OCI-LY7 (cell line): ENCODE measurements around the gene SPECC1. TPM values are rescaled to one million over a fixed set of nuclear protein-coding genes. Genes with fewer than 3 reads are reported as not detected.

Source experiments
- BruUV-seq: library from RNA; stranded (reverse); fragments of 400-500 nt; replicated peaks from 2 replicates; lab custom pipeline; 2021; lab: Mats Ljungman, UMichigan
- CTCF ChIA-PET: fragments of 300-600 bp; sonication (Branson Sonifier 250); formaldehyde crosslinking; loops from one replicate; lab custom pipeline; 2022; ENCODE audit warnings: antibody characterized with exemption; ENCODE audit not compliant: unreplicated experiment; lab: Charles Lee
- POLR2A ChIA-PET: fragments of 300-600 bp; sonication (Branson Sonifier 250); formaldehyde crosslinking; loops from one replicate; lab custom pipeline; 2022; ENCODE audit warnings: antibody characterized with exemption; lab: Charles Lee
- DNase-seq: peaks from one replicate; pipeline ENCODE4 v3.0.0-alpha.2; 2015; ENCODE audit warnings: low spot score
- H2AFZ ChIP-seq: fragments of 200-600 bp; sonication (generic), shearing (Covaris generic); 2 replicates; pipeline ENCODE4 v1.6.1; 2014; ENCODE audit warnings: mild to moderate bottlenecking, antibody characterized with exemption, low read length, moderate library complexity
- H3K27ac ChIP-seq: fragments of 200-600 bp; sonication (generic); 2 replicates; pipeline ENCODE4 v1.5.1; 2014; ENCODE audit warnings: mixed run types, low read depth, mild to moderate bottlenecking, moderate library complexity, low read length, inconsistent platforms; ENCODE audit not compliant: poor library complexity, severe bottlenecking
- H3K36me3 ChIP-seq: fragments of 200-600 bp; sonication (generic); 2 replicates; pipeline ENCODE4 v1.6.1; 2014; ENCODE audit warnings: mild to moderate bottlenecking, antibody characterized with exemption, low read length, moderate library complexity, mixed read lengths; ENCODE audit not compliant: insufficient read depth
- H3K4me1 ChIP-seq: fragments of 200-600 bp; sonication (generic); 2 replicates; pipeline ENCODE4 v1.5.1; 2014; ENCODE audit warnings: mild to moderate bottlenecking, low read length; ENCODE audit not compliant: insufficient read depth, poor library complexity, severe bottlenecking
- H3K4me2 ChIP-seq: fragments of 200-600 bp; sonication (generic); 2 replicates; pipeline ENCODE4 v1.6.1; 2014; ENCODE audit warnings: mild to moderate bottlenecking, low read length
- H3K4me3 ChIP-seq: fragments of 200-600 bp; sonication (generic); 2 replicates; pipeline ENCODE4 v1.5.1; 2014; ENCODE audit warnings: mild to moderate bottlenecking, low read depth, low read length; ENCODE audit not compliant: poor library complexity, severe bottlenecking
- H3K79me2 ChIP-seq: fragments of 200-600 bp; sonication (generic); 2 replicates; pipeline ENCODE4 v1.6.1; 2016; ENCODE audit warnings: low read depth, mild to moderate bottlenecking, low read length, moderate library complexity, mixed read lengths; ENCODE audit not compliant: insufficient read depth
- H3K9me2 ChIP-seq: fragments of 200-600 bp; sonication (generic); 2 replicates; pipeline ENCODE4 v1.6.1; 2016; ENCODE audit warnings: mild to moderate bottlenecking, low read length, mixed read lengths; ENCODE audit not compliant: insufficient read depth
- H3K9me3 ChIP-seq: fragments of 200-600 bp; sonication (generic); 2 replicates; pipeline ENCODE4 v1.6.1; 2014; ENCODE audit warnings: mild to moderate bottlenecking, mixed run types, low read length, mixed read lengths
- H4K20me1 ChIP-seq: fragments of 200-600 bp; sonication (generic); 2 replicates; pipeline ENCODE4 v1.6.1; 2014; ENCODE audit warnings: mild to moderate bottlenecking, antibody characterized with exemption, low read length, moderate library complexity, mixed read lengths; ENCODE audit not compliant: insufficient read depth
- EZH2phosphoT487 ChIP-seq: fragments of 200-600 bp; sonication (generic); IDR thresholded peaks from 2 replicates; pipeline ENCODE4 v1.6.1; 2018; ENCODE audit warnings: low read depth, borderline replicate concordance, mild to moderate bottlenecking, mixed run types, antibody characterized with exemption, low read length, moderate library complexity, mixed read lengths
- intact Hi-C: fragments of 100-400 bp; cut with micrococcal nuclease; formaldehyde crosslinking; loops from one replicate; pipeline ENCODE4 v1.10.0; 2022; ENCODE audit not compliant: unreplicated experiment
- total RNA-seq, 2 experiments: library from RNA; depleted of rRNA in 1 of 2; stranded (reverse); fragments of >200 nt in 1 of 2; shearing (Covaris generic) in 1 of 2; gene quantifications; 2 replicates each; pipeline ENCODE4 v1.2.3, GENCODE V29; 2014 to 2022
- TF ChIP-seq, protein P1 (sequence below): fragments of 200-600 bp; sonication (generic); conservative IDR thresholded peaks from 2 replicates; pipeline ENCODE4 v1.5.1; 2014; ENCODE audit warnings: mild to moderate bottlenecking, antibody characterized with exemption, low read length, moderate library complexity, mixed read lengths

The SPECC1 gene
- total RNA-seq, 2 experiments from 2014 or later: 0.47 to 2.8 TPM

GRCh38 chr17:20263595-20263994 is 254.4 kb downstream of the SPECC1 start:
- no peak for DNase-seq
- no peaks in the 10 kb centered on the region for H4K20me1 ChIP-seq
- H3K79me2 ChIP-seq: no peaks in the 10 kb centered on the region
- H3K9me2 ChIP-seq: no peaks in the 10 kb centered on the region
- H2AFZ ChIP-seq: no peak overlapping the region
- ChIA-PET CTCF (no interaction called here), POLR2A (interaction anchor here (0.9 kb wide), 1 partner anchor 13 kb away, joined by 3 read pairs; no protein-coding TSS in a partner anchor)
- H3K27ac ChIP-seq: no peak overlapping the region
- no peak overlapping the region for H3K4me2 ChIP-seq
- H3K4me1 ChIP-seq: no peaks in the 10 kb centered on the region
- no peak for TF ChIP-seq EZH2phosphoT487
- TF ChIP-seq, protein P1, sequence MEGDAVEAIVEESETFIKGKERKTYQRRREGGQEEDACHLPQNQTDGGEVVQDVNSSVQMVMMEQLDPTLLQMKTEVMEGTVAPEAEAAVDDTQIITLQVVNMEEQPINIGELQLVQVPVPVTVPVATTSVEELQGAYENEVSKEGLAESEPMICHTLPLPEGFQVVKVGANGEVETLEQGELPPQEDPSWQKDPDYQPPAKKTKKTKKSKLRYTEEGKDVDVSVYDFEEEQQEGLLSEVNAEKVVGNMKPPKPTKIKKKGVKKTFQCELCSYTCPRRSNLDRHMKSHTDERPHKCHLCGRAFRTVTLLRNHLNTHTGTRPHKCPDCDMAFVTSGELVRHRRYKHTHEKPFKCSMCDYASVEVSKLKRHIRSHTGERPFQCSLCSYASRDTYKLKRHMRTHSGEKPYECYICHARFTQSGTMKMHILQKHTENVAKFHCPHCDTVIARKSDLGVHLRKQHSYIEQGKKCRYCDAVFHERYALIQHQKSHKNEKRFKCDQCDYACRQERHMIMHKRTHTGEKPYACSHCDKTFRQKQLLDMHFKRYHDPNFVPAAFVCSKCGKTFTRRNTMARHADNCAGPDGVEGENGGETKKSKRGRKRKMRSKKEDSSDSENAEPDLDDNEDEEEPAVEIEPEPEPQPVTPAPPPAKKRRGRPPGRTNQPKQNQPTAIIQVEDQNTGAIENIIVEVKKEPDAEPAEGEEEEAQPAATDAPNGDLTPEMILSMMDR: no peak
- intact Hi-C loops: no loop called here
- BruUV-seq: no TSS peak
- H3K4me3 ChIP-seq: no peak overlapping the region
- H3K36me3 ChIP-seq: no peaks in the 10 kb centered on the region
- H3K9me3 ChIP-seq: no peaks in the 10 kb centered on the region

GRCh38 chr17:20264996-20265395 is 255.8 kb downstream of the SPECC1 start:
- ChIA-PET POLR2A (interaction anchor here (0.7 kb wide), 1 partner anchor 14 kb away, joined by 8 read pairs; no protein-coding TSS in a partner anchor), CTCF (no interaction called here)
- Histone ChIP-seq H3K36me3 (no peaks in the 10 kb centered on the region), H3K79me2 (no peaks in the 10 kb centered on the region), H3K27ac (no peak overlapping the region), H3K9me2 (no peaks in the 10 kb centered on the region), H4K20me1 (no peaks in the 10 kb centered on the region), H2AFZ (no peak overlapping the region), H3K4me2 (no peak overlapping the region), H3K9me3 (no peaks in the 10 kb centered on the region), H3K4me1 (no peaks in the 10 kb centered on the region), H3K4me3 (no peak overlapping the region)
- no peak for DNase-seq
- no TSS peak for BruUV-seq
- intact Hi-C loops: no loop called here
- no peak for TF ChIP-seq EZH2phosphoT487

DNA sequence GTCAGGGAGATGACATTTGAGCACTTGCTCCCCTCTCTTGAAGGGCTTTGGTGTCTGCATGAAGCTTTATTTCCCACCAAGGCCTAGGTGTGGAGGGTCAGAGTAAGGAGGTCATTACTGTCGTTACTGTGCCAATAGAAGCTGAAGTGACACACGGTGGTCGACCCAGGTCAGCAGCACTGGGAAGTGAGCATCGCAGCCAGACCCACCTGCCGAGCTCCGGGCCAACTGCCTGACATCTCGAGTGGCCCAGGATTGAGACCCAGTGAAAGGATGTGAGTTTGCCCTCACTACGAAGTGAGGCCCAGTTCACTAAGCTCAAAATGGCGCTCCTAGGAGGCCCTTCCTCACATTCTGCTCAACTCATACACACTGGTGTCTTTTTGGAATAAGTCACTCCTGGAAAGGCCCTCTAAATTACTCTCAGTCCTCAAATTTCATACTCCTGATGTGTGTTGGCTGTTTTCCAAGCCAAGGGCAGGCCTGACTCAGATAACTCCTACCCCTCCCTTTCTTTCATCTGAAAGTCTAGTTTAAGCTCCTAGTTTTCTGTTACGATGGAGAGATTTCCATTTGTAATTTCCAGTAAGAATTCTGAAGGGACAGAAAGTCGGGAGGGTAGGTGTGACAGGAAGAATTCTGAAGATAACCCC is 257.8 kb downstream of the SPECC1 start:
- Histone ChIP-seq H2AFZ (no peak overlapping the region), H3K27ac (no peak overlapping the region), H3K36me3 (no peaks in the 10 kb centered on the region), H3K4me2 (no peak overlapping the region), H3K79me2 (no peaks in the 10 kb centered on the region), H3K9me3 (no peaks in the 10 kb centered on the region), H4K20me1 (no peaks in the 10 kb centered on the region), H3K4me3 (no peak overlapping the region), H3K9me2 (no peaks in the 10 kb centered on the region), H3K4me1 (no peaks in the 10 kb centered on the region)
- ChIA-PET CTCF (no interaction called here), POLR2A (no interaction called here)
- no peak for DNase-seq
- TF ChIP-seq, protein P1: no peak
- no peak for TF ChIP-seq EZH2phosphoT487
- intact Hi-C loops: no loop called here
- BruUV-seq: no TSS peak
